ENCODE measurements around the gene LUC7L3.
"Not testable (repeated sequence)": the region's sequence is repeated elsewhere in the genome, so short reads cannot be mapped to it uniquely, and the experiment has no call there.

LUC7L3 gene

DNA sequence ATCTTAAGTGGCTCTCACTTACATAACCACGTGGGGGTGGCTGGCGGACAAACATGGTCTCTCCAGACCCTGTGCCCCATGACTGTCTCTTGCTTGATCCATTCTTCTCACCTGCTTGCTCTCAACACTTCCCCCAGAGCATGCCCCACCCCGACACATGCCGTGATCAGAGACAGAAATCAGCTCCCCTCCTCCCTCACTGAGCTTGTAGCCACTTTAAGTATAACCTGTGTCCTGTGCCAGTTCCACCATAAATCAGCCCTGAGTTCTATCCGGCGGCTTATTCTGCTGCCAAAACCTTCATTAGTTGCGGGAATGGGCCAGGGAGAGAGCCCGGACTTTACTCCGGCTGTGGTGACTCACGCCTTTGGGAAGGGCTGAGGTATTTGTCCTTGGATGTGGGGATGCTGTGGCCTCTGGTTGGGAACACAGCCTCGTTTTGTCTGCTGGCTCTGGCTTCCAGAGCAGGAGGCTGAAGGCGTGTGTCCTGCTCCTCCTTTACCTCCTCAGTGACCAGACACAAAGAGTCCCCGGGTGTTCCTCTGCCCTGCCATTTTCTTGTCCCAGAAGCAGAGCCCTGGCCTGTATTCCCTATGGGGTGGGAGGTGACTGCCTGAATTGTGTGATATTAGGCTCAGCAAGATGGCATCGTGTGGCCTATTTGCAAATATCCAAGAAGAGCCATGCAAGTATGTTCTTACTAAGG, 32.8 kb upstream of the LUC7L3 start:
- DNase-seq, result no peak

DNA sequence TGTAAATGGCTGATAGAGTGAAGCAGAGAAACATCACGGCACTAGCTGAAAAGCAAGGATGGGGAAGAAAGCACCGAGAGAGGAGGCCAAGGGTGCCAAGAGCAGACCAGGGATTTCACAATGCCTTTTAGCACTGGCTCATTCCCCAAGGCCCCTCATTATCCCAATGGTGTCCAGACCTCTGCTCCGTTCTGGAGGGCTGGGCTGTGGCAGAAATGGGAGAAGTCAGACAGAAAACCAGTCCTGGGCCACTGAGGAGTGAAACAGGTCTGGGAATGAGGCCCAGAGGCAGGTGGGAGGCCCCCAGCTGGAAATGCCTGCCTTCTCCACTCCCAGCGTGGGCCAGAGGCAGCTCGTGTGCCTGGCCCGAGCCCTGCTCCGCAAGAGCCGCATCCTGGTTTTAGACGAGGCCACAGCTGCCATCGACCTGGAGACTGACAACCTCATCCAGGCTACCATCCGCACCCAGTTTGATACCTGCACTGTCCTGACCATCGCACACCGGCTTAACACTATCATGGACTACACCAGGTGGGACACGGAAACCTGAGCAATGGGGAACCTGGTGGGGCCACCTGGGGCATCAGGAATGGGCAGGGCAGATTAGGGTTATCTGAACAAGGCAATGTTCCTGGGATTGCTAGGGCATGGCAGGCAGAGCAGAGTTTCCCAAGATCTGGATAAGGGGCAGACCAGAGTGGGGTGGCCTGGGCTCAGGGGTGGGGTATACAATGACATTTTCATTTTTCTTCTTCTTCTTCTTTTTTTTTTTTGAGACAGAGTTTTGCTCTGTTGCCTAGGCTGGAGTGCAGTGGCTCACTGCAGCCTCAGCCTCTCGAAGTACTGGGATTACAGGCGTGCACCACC, 32.0 kb upstream of the LUC7L3 start:
- no peak for DNase-seq

DNA sequence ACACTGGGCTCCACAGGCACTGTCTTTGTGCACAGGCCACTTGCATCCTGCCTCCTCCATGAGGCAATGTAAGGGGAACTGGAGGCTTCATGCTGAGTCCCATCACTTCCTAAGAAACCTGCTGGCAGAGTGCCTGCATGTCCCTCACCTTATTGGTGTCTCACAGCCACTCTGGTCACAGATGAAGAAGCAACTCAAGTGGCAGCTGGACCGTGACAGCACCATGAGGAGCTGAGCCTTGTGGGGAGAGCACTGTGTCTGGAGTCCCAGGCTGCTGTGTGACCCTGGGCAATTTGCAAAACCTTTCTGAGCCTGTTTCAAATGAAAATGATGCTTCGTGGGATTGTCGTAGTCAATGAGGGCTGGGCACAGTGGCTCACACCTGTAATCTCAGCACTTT, 31.2 kb upstream of the LUC7L3 start:
- no peak for DNase-seq

DNA sequence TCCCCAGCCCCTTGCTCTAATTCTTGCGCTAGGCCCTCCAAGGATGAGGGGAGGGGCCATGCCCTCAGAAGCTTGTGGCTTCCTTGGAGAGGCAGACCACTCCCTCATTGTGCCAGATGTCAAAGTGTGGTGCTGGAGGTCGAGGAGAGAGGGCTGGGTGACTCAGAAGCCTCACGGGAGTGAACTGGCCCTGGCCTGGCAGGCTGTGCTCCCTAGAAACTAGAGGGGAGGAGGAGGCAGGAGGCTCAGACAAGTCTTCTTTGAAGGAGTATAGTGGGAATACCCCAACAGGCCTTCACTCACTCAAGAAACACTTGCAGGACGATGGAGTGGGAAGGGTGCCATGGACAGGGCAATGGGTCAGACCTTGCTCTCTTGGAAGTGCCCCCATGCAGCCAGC, 30.2 kb upstream of the LUC7L3 start:
- no peak for DNase-seq

DNA sequence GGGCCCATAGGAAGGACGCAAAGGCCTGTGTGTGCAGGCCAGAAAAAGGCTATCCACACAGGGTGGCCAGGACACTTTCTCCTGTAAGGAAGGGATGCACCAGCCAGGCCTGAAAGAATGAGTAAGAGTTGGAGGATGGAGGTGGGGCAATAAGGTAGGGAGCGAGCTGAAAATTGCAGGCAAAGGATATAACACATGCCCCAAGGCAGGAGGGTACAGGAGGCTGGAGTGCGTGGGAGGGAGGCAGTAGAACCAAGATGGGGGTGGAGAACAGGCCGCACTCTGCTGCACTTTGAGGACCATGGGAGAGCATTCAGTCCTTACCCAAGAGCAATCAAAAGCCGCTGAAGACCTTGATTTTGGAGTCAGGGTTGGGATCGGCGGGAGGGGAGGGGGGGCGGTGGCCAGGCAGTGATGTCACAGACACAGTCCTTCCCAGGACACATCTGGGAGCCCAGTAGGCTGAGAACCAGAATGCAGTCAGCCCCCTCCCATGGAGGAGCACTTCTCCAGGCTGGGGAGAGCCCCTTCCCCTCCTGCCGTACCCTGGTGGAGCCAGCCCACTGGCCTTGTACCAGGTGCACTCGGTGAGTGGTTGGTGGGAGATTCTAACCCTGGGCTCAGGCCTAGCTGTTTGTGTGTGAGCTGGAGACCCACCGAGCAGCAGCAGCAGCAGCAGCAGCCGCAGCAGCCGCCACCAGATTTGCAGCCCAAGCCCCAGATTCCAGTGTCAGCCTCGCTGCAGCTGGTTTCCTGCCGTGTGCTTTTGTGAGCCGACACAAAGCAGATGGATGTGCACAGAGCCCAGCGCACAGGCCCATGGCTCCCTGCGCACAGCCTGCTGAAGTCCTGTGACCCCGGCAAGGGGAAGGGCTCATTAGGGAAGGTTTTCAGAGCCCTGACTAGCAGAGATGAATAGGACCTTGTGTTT, 29.2 kb upstream of the LUC7L3 start:
- DNase-seq, result no peak

DNA sequence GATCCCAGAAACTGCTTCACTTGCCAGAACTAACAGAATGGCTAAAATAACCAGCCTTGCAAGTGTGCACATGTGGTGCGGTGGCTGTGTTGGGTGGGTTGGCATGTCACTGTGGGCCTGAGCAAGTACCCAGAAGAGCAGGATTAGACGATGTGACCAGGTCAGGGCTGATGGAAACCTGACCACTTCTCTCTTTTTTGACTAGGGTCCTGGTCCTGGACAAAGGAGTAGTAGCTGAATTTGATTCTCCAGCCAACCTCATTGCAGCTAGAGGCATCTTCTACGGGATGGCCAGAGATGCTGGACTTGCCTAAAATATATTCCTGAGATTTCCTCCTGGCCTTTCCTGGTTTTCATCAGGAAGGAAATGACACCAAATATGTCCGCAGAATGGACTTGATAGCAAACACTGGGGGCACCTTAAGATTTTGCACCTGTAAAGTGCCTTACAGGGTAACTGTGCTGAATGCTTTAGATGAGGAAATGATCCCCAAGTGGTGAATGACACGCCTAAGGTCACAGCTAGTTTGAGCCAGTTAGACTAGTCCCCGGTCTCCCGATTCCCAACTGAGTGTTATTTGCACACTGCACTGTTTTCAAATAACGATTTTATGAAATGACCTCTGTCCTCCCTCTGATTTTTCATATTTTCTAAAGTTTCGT, 28.4 kb upstream of the LUC7L3 start:
- no peak for DNase-seq

DNA sequence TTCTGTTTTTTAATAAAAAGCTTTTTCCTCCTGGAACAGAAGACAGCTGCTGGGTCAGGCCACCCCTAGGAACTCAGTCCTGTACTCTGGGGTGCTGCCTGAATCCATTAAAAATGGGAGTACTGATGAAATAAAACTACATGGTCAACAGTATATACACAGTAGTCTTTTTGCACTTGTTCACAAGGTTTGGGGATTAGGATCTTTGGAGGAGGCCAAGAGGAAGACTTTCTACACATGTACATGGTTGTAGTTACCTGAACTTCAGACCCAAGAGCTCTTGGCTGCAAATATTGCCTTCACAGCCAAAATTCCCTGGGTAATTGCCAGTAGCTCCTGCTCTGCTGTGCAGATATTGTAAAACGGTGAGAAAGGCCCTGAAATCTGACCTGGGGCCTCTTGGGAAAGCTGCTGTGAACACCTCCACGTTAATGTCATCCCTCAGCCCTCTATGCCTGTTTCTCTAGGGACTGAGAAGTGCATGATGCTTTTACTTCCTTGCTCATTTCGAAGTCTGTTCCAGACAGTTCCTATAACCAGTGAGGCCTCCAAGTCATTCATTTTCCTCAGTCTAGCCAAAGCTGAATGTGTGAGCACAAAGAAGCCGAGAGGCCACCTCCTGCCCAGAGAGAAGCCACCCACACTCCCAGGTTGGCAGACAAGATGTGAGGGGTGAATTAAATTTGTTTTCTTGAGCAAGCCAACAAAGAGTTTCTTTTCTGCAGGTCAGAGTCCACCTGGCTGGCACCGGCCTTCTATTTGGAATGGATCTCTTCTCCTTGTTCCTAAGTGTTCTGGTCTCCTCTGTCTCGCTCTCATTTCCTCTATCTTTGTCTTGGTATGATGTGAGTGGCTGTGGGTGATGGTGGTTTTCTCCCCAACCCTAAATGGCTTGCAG, 27.6 kb upstream of the LUC7L3 start:
- no peak for DNase-seq

DNA sequence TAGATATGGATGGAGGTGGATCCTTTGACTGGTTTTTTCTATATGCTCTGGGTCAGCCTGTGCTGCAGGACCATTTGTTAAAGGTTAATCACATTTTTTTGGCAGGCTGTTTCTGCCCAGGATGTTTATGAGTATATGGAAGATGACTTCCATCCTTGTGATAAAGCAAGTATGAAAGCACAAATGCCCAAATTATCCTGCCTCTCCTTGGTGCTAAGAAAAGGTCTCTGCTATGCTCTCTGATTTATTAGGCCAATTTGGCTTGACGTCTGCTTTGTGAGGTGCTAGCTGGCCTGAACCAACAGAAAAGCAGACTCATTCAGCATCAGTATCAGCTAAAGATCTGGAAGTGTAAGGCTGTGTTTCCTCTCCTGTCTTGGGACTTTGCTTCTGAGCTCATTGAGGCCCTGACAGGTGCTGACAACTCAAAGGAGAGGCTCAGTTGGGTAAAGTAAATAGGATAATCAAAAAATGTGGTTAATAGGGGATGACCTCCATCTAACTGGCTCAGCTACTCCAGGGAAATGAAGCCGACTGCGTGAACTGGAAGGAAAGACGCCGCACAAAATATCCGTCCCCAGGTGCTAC, 26.9 kb upstream of the LUC7L3 start:
- DNase-seq, result no peak

DNA sequence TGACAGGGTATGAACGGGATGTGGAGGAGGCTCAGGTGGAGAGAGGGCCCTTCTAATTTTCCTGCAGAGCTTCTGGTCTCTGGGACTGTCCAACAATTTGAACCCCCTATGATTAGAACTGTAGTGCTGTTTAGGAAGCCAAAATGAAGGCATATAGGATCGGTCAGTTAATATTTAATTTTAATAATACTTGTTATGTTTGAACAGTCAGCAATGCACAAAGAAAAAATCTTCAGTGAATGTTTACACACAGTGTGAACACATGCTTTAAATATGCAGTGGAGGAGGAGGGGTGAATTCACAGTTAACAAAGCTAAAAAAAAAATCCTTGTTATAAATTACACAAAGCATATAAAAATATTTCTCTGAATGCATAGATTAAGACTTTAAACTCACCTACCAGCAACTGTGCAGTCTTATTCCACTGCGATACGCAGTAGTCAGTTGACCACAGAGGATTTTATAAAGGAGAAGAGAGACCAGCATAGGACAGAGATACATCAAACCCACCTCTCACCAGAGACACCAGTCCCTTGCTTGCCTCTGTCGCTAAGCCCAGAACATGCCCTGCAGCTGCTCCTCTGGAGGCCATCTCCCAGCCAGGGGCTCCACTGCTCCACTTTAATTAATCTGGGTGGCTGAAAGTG, 26.2 kb upstream of the LUC7L3 start:
- DNase-seq, result no peak

DNA sequence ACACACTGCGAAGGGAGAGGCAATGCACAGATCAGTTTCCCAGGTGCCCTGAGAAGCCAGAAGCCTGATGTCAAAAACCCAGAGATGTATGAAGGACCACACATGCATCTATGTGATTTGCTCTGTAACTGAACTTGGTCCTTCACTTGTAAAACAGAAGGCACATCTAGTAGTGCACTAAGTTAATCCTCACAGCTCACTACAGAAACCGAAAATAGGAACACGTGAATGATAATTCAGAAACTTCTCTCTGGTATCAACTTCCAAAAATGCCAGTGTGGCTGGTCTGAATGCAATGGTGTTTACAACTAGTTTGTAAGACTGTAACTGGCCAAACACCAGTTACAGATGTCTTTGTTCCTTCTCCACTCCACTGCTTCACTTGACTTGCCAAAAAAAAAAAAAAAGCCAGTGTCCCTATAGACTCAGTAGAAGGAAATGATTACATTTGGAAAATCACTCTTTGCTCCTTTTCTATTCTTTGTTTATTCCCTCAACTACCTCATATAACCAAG, 23.0 kb upstream of the LUC7L3 start:
- no peak for DNase-seq

DNA sequence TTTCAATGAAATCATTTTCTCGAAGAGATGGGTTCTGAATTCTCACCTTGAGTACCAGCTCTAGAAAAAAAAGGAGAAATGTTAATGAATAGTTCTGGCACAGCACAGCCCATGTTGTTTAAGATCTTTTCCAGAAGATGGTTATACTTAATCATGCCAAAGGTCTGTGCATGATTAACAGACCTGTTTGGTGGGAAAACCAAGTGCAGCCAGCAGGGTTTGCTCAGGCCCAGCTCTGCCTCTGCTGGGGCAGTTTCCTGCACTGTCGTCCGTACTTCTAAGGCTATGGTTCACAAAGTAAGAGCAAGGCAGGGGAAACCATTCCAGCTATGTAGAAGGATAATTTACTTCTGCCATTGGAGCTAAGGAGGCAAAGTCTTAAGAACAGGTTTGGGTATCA, 22.3 kb upstream of the LUC7L3 start:
- no peak for DNase-seq

DNA sequence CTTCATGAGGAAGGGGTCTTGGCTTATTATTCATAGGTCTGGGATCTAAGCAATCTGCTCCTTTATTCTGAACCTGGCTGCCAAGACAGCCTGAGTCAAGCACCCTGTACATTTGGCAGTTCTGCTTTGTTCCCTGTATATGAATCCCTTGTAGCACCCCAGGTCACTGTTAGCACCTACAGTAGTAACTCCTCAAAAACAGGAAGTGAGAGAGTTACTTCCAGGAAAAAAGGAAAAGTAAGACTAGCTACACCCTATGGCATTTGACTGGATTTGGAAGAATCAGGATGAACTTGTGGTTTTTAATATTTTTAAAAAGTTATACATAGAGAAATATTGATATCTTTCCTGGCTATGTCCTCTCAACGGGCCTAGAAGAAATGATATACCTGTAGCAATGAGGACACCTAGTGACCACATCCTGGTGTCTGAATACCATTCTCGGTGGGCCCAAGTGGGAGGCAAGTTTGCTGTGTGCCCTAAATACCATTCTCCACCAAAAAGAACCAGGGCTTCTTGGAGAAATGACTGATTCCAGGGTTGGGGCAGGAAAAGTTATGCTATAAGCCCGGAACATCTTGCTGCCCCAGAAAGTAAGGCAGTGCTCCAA, 21.6 kb upstream of the LUC7L3 start:
- DNase-seq, result no peak

DNA sequence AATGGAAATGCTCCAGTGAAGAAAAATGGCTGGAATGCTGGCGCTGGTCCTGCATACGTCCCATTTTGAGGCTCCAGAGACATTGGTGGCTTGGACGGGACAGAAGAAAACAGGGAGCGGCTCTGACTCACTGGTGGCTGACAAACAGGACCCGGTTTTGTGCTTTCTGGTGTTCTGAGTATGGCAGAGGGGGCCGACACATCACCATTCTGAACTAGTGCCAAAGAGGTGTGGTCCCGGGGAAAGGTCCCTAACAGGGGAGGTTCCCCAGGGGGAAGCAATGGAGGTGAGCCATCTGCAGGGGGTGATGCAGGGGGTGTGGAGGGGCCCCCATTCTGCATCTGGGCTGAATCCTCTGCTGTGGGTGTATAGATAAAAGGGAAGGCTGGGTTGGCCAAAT, 20.0 kb upstream of the LUC7L3 start:
- DNase-seq, result no peak

DNA sequence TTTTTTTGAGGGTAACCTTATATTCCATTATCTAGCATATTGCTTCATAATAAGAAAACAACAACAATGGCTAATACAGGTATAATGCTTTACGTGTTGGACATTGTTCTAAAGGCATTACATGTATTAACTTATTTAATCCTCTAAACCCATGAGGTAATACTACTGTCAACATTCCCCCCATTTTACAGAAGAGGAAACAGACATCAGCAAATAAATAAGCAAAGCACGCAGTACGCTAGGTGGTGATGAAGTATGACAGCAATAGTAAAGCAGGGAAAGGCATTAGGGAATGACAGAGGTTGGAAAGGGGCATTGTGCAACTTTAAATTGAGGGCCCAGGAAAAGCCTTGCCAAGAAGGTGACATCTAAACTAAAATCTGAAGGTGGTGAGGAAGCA, 16.2 kb upstream of the LUC7L3 start:
- DNase-seq, result no peak

DNA sequence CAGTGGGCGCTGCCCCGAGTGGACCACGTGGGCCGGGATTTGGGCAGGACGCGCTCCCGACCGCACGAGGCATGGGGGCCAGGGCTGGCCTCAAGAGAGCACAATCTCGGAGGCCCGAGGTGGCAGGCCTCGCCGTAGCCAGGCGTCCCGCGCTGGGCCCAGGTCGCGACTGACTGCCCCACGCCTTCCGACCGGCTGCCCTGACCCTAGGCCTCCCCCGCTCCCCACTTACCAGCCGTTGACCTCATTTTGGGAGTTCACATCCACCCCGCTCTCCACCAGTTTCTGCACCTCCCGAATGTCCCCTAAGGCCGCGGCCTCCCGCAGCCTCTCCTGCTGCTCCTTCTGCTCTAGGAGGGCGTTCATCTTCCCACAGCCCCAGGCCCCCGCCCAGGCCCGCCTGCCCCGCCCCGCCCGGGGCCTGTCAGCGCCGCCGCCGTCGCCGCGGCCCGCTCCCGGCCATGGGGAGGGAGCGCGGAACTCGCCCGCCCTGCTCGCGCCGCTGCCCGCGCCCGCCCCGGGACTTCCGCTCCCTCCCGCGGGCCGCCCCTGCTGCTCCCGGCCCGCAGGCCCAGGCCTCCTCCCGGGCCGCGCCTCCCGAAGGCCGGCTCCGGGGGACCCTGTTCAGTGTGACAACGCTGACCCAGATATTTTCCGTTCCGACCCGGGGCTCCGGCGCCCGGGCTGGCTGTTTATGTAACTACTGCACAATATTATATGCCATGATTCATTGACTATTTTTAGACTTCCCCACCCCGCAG, 11.9 kb upstream of the LUC7L3 start, which contains the start of gene ANKRD40:
TSS of gene ANKRD40 (minus strand) at position 626 of the 761 bp plus-strand sequence. CDS start at position 366, 260 bp downstream.
- peak; percentile 69 for DNase-seq

DNA sequence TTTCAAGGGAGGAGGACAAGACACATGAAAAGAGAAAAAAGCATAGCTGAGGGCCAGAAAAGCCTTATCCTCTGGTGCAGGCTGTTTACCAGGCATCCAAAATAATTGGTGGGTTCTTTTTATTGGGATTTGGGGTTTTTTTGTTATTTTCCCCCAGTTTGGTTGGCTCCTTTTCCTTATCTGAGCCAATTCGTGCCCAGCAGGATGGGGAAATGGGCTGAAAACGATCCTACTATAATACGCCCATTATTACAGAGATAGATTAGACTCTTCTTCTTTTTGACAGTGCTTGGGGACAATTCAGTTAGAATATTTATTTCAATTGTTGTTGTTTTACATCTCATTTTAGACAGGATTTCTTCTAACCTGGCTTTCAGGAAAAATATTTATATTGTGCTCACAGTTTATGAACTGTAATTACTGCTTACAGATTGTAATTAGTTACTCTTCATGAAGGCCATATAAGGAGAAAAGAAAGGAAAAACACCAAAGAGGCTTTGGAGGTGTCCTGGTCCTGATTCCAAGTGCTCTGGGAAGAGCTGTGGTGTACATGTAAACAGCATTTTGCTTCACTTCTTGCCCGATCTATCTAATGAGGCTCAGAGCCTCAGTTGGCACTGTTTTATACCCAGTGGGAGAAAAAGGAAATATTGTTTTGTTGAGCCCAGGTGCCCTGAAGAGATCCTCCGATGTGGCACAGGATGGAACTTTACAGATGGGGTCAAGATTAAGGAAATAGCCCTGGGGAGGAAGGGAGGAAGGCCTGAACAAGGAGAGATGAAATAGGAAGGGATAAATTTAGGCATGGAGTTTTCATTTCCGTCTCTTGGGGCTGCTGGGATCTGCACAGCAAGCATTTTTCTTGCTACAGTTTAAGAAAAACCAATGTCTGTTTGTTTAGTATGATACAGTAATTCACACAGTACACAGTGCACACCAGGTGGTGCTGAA, 11.1 kb upstream of the LUC7L3 start:
- no peak for DNase-seq

DNA sequence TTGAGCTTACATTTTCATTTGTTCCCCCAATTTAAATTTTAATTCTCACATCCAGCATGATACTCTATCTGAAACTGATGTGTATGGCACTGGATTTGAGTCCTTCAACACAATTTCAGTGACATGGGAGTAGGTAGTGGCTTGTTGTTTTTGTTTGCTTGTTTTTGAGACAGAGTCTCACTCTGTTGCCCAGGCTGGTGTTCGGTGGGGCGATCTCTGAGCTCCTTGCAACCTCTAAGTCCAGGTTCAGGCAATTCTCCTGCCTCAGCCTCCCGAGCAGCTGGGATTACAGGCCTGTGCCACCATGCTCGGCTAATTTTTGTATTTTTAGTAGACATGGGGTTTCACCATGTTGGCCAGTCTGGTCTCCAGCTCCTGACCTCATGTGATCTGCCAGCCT, 10.3 kb upstream of the LUC7L3 start:
- not testable (repeated sequence) for DNase-seq

DNA sequence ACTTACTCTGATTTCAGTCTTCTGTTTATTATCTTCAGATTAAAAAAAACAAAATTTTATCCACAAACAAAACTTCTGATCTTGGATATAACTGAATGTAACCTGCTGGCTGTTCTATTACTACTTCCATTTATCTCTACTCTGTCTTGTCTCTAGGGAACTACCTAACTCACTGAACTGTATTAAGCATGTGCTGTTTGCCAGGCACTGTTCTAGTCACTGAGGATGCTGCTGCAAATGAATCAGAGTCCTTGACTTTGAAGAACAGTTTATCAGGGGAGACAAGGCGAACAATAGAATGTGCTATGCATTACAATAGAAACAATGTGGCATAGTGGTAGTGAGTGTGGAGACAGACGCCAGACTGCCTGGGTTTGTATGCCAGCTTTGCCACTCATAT, 9.4 kb upstream of the LUC7L3 start:
- no peak for DNase-seq

Measured in GOT3 (cell line).